GM08714 (cell line): ENCODE measurements around the gene MSRB3.
"Not testable (repeated sequence)": the region's sequence is repeated elsewhere in the genome, so short reads cannot be mapped to it uniquely, and the experiment has no call there.

Source experiments
- H3K4me3 ChIP-seq: fragments of 200-500 bp; sonication (Bioruptor generic); 2 replicates; pipeline ENCODE4 v1.5.1; 2014; ENCODE audit warnings: mild to moderate bottlenecking, low read length, inconsistent platforms
- ZNF274 ChIP-seq: IDR thresholded peaks from 2 replicates; pipeline ENCODE4 v1.6.1; 2012; ENCODE audit warnings: mild to moderate bottlenecking, low read depth, low read length

Gene MSRB3

GRCh38 chr12:65276916-65277530 is 1.5 kb upstream of the MSRB3 start:
- no peak for TF ChIP-seq ZNF274
- H3K4me3 ChIP-seq = no peak overlapping the region

- no peak for TF ChIP-seq ZNF274
- H3K4me3 ChIP-seq = peak overlapping the region; percentile 84; the same call in 1 of the 2 replicates
Observed at GRCh38 chr12:65277994-65278575, 398 bp upstream of the MSRB3 start.

- TF ChIP-seq ZNF274 = no peak
- peak overlapping the region; percentile 84 for H3K4me3 ChIP-seq
Observed at GRCh38 chr12:65279369-65280112, 1.1 kb downstream of the MSRB3 start.

GRCh38 chr12:65280306-65280705 is 1.8 kb downstream of the MSRB3 start:
- no peak overlapping the region; the same call in 1 of the 2 replicates for H3K4me3 ChIP-seq
- no peak for TF ChIP-seq ZNF274

- no peak overlapping the region for H3K4me3 ChIP-seq
- TF ChIP-seq ZNF274 = no peak
Observed at GRCh38 chr12:65282840-65283239, 4.4 kb downstream of the MSRB3 start.

GRCh38 chr12:65285532-65285931 is 7.0 kb downstream of the MSRB3 start:
- H3K4me3 ChIP-seq = not testable (repeated sequence)

GRCh38 chr12:65287426-65287825 is 8.9 kb downstream of the MSRB3 start:
- TF ChIP-seq ZNF274 = no peak
- H3K4me3 ChIP-seq = no peak overlapping the region

GRCh38 chr12:65292241-65292640 is 13.8 kb downstream of the MSRB3 start:
- no peak overlapping the region for H3K4me3 ChIP-seq
- TF ChIP-seq ZNF274 = no peak

- TF ChIP-seq ZNF274 = no peak
- H3K4me3 ChIP-seq = no peak overlapping the region
Observed at GRCh38 chr12:65293735-65294134, 15.3 kb downstream of the MSRB3 start.

- no peak for TF ChIP-seq ZNF274
- H3K4me3 ChIP-seq = no peak overlapping the region
Observed at GRCh38 chr12:65294641-65295262, 16.3 kb downstream of the MSRB3 start.

GRCh38 chr12:65296508-65297265 is 18.2 kb downstream of the MSRB3 start:
- H3K4me3 ChIP-seq = no peak overlapping the region
- TF ChIP-seq ZNF274 = no peak

GRCh38 chr12:65300097-65300496 is 21.6 kb downstream of the MSRB3 start:
- no peak overlapping the region for H3K4me3 ChIP-seq

GRCh38 chr12:65300679-65301349 is 22.3 kb downstream of the MSRB3 start:
- TF ChIP-seq ZNF274 = no peak
- H3K4me3 ChIP-seq = no peak overlapping the region

More at GRCh38 chr12:65300097-65300496, 21.6 kb downstream of the MSRB3 start:
- no peak for TF ChIP-seq ZNF274
